Astrocyte of the cerebellum (primary cell): ENCODE measurements around the gene PATL2.
A peak's percentile ranks its signal among the peaks of the same experiment; 100 is the strongest.
"Not testable (repeated sequence)": the region's sequence is repeated elsewhere in the genome, so short reads cannot be mapped to it uniquely, and the experiment has no call there.

Experiments
- DNase-seq: peaks from one replicate; pipeline ENCODE4 v3.0.0-alpha.2; 2011; ENCODE audit warnings: low read depth
- H3K4me3 ChIP-seq: 2 replicates; pipeline ENCODE4 v1.5.1; 2011; ENCODE audit warnings: mild to moderate bottlenecking, low read depth, low read length, moderate library complexity
- CTCF ChIP-seq: IDR thresholded peaks from 2 replicates; pipeline ENCODE4 v1.5.1; 2012; ENCODE audit warnings: low read length, low read depth, moderate library complexity, mild to moderate bottlenecking; ENCODE audit errors: missing control alignments
- in situ Hi-C: cut with HindIII; loops from 2 replicates; pipeline ENCODE4 v1.10.0; 2017; ENCODE audit warnings: low sequenced_read_pairs

Gene PATL2

GRCh38 chr15:44711096-44711742 lies at the start of gene PATL2, which contains the start of gene B2M:
TSS of gene PATL2 (minus strand) at chr15:44711323. CDS start at chr15:44676490, 34,833 bp downstream.
TSS of gene B2M (plus strand) at chr15:44711517. CDS start at chr15:44711547, 30 bp downstream.
- peak within 1 kb of the TSS; percentile 97 for H3K4me3 ChIP-seq
- TF ChIP-seq CTCF, result no peak
- in situ Hi-C loops, result no loop called here
- peak; percentile 95 for DNase-seq

- in situ Hi-C loops, result no loop called here
- H3K4me3 ChIP-seq, result no peak overlapping the region
- no peak for DNase-seq
- no peak for TF ChIP-seq CTCF
These were observed 42.2 kb upstream of the PATL2 start for GRCh38 chr15:44753345-44753744.

- H3K4me3 ChIP-seq, DNase-seq, in situ Hi-C loops: not testable (repeated sequence)
These were observed 32.3 kb upstream of the PATL2 start for GRCh38 chr15:44743454-44743853.

- in situ Hi-C loops, DNase-seq, H3K4me3 ChIP-seq: not testable (repeated sequence)
These were observed 28.2 kb upstream of the PATL2 start for GRCh38 chr15:44739222-44739847.

GRCh38 chr15:44738340-44738984 lies 27.3 kb upstream of the PATL2 start:
- DNase-seq, result peak; percentile 57
- H3K4me3 ChIP-seq, result no peak overlapping the region

GRCh38 chr15:44736181-44736765 lies 25.1 kb upstream of the PATL2 start, which contains the start of gene TRIM69:
TSS of gene TRIM69 (plus strand) at chr15:44736528. CDS start at chr15:44736705, 177 bp downstream.
- TF ChIP-seq CTCF, result no peak
- in situ Hi-C loops, result no loop called here
- H3K4me3 ChIP-seq, result no peak within 1 kb of the TSS
- no peak for DNase-seq

More at GRCh38 chr15:44738340-44738984, 27.3 kb upstream of the PATL2 start:
- peak; percentile 61 for TF ChIP-seq CTCF
- in situ Hi-C loops, result no loop called here

- in situ Hi-C loops, result no loop called here
- no peak overlapping the region for H3K4me3 ChIP-seq
- TF ChIP-seq CTCF, result no peak
- DNase-seq, result no peak
These were observed 24.5 kb upstream of the PATL2 start for GRCh38 chr15:44735482-44736180.
